HG02852 (cell line): ENCODE measurements around the gene HIPK1.

ENCODE experiments used
- ATAC-seq: cut with Tn5 transposase; IDR thresholded peaks from one replicate; pipeline ENCODE4 v1.9.1; 2021; ENCODE audit warnings: mild to moderate bottlenecking, moderate library complexity; ENCODE audit not compliant: unreplicated experiment

The HIPK1 gene

DNA sequence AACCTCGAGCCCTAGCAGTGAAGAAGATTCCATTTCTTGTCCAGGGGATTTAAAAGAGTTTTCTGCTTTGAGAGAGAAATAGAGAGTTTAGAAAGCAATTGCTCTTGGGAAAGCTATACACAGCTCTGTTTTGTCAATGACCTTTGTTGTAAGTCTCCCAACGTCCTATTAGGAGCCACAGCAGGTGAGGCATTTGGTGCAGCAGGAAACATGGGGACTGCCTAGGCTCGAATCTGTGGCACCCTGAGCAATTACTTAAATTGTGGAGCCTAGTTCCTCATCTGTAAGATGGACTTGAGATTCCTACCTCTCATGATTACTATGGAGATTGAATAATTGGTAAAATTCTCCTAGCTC is 15.8 kb upstream of the HIPK1 start:
- ATAC-seq, result no peak

- ATAC-seq, result no peak
These were observed 15.0 kb upstream of the HIPK1 start for GRCh38 chr1:113913887-113914664.

GRCh38 chr1:113916974-113917373 is 12.2 kb upstream of the HIPK1 start:
- ATAC-seq, result no peak

GRCh38 chr1:113917400-113918082 is 11.6 kb upstream of the HIPK1 start:
- no peak for ATAC-seq

DNA sequence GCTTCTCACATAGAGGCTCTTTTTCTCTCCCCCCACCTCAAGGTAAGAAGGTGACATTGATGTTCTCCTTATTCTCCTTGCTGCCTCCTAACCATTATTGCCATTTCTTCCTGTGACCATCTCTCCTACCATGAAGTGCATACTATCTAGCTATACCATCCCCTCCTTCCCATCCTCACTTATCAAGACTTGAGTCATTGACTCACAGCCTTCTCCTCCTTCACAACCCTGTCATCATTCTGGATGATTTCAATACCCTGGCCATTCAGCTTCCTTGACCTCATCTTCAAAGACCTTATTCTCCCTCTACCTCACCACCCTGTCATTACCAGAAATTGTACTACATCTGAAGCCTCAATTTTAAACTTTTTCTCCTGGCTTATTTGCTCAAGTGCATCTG is 10.9 kb upstream of the HIPK1 start:
- ATAC-seq, result no peak

DNA sequence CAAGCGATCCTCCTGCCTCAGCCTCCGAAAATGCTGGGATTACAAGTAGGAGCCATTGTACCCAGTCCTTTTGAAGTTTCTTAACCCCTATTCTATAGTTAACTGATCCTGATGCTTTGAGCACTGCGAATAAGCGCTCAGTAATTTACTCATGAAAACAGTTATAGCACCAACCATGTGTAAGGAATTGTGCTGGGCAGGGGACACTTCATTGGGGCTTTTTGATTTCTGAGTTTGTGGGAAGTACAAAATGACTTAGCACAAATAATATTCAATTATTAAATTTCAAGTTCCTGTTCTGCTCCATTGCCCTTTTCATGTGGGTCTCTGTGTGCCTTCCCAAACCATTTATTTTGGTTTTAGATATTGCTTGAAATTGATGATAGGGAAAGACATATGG is 6.2 kb upstream of the HIPK1 start:
- no peak for ATAC-seq

DNA sequence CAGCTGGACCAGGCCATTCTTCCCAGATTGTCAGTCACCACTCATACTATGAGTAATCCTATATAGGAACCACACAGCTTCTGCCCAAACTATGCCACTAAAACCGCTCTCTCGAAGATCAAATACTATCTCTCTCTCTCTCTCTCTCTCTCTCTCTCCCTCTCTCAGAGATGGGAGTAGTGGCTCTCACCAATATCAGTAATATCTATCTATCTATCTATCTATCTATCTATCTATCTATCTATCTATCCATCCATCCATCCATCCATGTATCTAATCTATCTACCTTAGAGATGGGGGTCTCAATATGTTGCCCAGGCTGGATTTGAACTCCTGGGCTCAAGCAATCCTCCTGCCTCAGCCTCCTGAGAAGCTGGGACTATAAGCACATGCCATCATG is 4.7 kb upstream of the HIPK1 start:
- ATAC-seq, result no peak

DNA sequence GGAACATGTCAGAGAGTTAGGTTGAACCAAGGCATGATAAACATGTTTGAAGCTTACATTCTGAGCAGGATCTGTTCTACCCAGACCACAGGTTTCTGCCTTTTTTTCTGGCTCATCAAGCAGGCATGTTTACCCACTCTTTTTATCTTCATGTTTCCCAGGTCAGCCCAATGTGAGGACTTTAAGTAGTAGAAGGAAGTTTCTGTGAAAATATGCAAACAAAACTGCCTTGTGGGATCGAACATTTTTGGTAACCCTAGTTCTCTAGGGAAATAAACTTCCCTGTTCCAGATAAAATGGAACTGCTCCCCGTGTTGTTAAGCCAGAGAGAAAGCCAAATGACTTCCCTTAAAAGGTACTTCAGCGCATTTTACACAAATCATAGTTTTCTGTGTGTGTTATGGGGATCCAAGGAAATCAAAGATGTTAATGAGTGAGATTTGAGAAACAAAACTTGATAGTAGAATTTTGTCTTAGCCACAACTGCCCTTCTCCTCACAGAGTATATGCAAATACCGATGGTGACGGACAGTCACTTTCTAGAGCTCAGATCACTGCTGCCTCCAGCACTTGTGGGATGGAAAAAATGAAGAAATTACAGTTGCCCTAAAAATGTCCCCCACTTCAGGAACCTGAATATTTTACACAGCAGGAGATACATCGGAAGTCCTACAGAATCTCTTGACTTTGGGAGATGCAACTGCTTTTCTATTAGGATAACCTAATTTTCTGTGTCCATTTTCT is 765 bp upstream of the HIPK1 start:
- peak; percentile 26 for ATAC-seq

GRCh38 chr1:113929750-113930498 is 800 bp downstream of the HIPK1 start:
- peak; percentile 33 for ATAC-seq

DNA sequence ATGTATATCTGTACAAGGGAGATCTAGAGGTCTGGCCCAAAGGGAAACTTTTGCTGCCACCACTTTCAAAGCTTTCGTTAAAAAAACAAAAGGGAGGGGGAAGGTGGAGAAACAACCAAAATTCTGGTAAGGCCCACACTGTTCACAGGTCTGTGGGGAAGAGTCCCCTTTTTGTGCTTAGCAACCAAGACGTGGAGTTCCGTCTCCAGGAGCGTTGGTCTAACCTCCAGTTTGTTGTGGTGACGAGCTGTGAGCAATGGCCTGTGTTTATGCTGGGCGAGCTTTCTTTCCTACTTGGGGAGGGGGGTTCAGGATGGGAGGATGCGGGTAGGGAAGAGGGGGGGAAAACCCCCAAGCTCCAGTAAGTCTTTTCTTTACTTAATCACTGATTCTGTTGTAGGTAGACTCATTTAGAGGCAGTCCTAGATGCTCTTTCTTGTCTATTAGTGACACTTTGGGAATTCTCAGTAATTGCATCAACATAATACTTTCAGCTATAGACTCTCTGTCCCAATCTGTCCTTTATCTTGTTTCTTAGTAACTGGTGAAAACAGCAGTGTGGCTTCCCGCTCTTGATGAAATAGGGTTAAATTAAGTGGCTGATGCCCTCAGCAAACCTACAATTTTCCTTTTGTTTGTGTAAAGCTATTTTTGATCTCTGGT is 1.5 kb downstream of the HIPK1 start:
- ATAC-seq, result peak; percentile 27

- ATAC-seq, result no peak
These were observed 2.3 kb downstream of the HIPK1 start for GRCh38 chr1:113931451-113931851.

DNA sequence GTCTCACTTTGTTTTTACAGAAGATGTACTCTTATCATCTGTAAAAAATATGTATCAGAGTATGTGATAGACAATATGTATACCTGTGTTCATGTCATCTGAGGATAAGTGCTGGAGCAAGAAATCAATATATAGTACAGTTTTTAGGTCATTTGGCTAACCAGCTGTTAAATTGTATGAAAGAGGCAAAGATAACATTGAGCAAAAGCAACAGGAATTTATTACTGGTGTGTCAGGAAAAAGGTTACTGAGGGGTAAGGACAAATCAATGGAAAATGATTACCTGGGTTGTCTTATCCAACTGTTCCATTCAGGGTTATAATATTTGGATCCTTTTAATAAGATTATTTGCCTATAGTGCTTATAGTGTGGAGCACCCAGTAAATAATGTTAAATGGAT is 4.9 kb downstream of the HIPK1 start:
- ATAC-seq, result no peak

- no peak for ATAC-seq
These were observed 5.5 kb downstream of the HIPK1 start for GRCh38 chr1:113934511-113935055.

DNA sequence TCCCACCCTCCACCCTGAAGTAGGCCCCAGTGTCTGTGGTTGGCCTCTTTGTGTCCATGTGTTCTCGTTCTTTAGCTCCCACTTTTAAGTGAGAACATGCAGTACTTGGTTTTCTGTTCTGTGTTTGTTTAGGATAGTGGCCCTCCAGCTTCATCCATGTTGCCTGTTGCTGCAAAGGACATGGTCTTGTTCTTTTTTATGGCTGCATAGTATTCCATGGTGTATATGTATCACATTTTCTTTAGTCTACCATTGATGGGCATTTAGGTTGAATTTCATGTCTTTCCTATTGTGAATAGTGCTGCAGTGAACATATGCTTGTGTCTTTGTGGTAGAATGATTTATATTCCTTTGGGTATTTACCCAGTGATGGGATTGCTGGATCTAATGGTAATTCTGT is 6.1 kb downstream of the HIPK1 start:
- ATAC-seq, result no peak

GRCh38 chr1:113935970-113936369 is 6.8 kb downstream of the HIPK1 start:
- ATAC-seq, result no peak

GRCh38 chr1:113937146-113937545 is 8.0 kb downstream of the HIPK1 start:
- ATAC-seq, result no peak

GRCh38 chr1:113938192-113938591 is 9.1 kb downstream of the HIPK1 start:
- no peak for ATAC-seq

DNA sequence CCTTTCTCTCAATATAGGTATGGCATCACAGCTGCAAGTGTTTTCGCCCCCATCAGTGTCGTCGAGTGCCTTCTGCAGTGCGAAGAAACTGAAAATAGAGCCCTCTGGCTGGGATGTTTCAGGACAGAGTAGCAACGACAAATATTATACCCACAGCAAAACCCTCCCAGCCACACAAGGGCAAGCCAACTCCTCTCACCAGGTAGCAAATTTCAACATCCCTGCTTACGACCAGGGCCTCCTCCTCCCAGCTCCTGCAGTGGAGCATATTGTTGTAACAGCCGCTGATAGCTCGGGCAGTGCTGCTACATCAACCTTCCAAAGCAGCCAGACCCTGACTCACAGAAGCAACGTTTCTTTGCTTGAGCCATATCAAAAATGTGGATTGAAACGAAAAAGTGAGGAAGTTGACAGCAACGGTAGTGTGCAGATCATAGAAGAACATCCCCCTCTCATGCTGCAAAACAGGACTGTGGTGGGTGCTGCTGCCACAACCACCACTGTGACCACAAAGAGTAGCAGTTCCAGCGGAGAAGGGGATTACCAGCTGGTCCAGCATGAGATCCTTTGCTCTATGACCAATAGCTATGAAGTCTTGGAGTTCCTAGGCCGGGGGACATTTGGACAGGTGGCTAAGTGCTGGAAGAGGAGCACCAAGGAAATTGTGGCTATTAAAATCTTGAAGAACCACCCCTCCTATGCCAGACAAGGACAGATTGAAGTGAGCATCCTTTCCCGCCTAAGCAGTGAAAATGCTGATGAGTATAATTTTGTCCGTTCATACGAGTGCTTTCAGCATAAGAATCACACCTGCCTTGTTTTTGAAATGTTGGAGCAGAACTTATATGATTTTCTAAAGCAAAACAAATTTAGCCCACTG is 11.5 kb downstream of the HIPK1 start:
- ATAC-seq, result peak; percentile 65

GRCh38 chr1:113941245-113941559 is 12.1 kb downstream of the HIPK1 start:
- ATAC-seq, result no peak

- ATAC-seq, result no peak
These were observed 13.4 kb downstream of the HIPK1 start for GRCh38 chr1:113942527-113942926.
